NK-92 treated with Interleukin-12 subunit alpha and Interleukin-12 subunit beta, amount 100 ng/mL, for 24 hours (cell line): ENCODE results near the gene FXYD4.
A peak's percentile ranks its signal among the peaks of the same experiment; 100 is the strongest.

Experiments
- DNase-seq: peaks from one replicate; lab custom pipeline; 2025; lab: John Stamatoyannopoulos, UW

Gene FXYD4

GRCh38 chr10:43396061-43396927 lies 24.9 kb downstream of the FXYD4 start:
- peak; percentile 75 for DNase-seq

DNA sequence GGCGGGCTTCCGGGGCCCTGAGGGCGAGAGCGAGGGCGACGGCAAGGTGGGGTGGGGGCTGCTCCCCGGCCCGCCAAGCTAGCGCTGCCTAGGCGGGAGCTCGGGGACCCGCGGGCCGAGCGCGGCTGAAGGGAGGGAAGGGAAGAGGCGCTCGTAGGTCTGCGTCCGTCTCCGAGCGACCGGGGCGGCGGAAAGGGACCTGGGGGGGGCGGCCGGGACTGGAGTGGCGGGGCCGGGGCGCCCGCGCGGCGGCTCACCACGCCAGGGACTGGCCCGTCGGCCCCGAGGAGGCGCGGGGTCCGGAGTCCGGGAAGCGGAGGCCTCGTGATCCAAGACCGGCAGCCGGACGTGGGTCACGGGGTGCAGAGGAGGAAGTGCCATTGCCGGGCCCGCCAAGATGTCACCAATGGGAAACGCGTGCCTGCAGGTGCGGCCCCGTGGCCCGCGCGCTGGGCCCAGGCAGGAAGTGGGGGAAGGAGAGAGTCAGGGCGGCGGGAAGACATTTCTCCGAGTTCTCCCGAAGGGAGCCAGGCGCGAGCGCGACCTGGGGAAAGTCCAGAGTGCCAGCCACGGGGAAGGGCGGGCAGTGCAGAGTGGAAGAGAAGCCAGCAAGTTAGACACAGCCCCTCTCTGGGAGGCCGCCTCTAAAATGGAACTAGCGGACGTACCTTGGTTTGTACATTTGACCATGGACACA lies 25.6 kb downstream of the FXYD4 start:
- DNase-seq = peak; percentile 78

DNA sequence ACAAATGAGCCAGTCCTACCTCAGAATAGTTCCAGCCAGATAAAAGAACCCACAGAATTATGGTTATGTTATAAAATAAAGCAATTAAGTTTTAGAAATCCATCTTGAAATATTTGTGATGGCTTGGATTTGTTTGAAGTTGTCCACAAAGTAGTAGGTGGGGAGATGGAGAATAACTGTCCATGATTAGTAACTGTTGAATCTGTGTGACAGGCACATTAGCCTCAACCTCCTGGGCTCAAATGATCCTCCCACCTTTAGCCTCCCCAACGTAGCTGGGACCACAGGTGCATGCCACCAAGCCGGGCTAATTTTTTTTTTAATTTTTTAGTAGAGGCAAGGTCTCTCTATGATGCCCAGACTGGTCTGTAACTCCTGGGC lies 27.5 kb downstream of the FXYD4 start:
- DNase-seq = no peak

GRCh38 chr10:43399320-43400310 lies 28.2 kb downstream of the FXYD4 start:
- no peak for DNase-seq

DNA sequence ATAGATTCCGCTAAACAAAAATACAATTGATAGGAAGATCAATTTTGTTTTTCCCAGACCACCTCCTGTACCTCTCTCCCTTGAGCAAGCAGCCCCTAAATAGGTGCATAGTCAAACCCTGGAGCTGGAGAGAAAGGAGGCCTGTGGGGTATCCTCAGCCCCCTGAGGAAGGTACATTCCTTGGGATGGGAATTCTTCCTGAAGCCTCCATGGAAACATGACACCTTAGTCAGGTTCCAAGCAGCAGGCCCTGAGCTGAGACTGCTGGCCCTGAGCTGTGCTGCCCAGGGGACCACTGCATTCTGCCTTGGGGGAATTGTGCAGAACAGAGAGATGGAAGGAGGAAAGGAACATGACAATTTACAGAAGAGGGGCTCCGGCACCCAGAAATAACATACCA lies 30.2 kb downstream of the FXYD4 start:
- no peak for DNase-seq

- no peak for DNase-seq
Measured at GRCh38 chr10:43402176-43402575, 30.7 kb downstream of the FXYD4 start.

DNA sequence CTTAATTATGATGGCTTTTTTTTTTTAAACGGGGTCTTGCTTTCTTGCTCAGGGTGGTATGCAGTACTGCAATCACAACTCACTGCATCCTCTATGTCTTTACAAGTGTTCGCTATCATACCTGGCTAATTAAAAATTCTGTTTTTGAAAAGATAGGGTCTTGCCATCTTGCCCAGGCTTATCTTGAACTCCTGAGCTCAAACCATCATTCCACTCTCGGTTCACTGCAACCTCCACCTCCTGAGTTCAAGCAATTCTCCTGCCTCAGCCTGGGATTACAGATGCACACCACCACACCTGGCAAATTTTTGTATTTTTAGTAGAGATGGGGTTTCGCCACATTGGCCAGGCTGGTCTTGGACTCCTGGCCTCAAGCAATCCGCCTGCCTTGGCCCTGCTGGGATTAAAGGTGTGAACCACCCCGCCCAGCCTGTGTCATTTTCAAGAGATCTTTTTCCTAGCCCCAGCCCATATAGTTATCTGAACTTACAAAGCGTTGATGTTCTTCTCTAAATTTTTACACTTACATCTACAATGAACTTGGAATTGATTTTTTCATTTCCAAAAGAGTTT lies 31.5 kb downstream of the FXYD4 start:
- no peak for DNase-seq

DNA sequence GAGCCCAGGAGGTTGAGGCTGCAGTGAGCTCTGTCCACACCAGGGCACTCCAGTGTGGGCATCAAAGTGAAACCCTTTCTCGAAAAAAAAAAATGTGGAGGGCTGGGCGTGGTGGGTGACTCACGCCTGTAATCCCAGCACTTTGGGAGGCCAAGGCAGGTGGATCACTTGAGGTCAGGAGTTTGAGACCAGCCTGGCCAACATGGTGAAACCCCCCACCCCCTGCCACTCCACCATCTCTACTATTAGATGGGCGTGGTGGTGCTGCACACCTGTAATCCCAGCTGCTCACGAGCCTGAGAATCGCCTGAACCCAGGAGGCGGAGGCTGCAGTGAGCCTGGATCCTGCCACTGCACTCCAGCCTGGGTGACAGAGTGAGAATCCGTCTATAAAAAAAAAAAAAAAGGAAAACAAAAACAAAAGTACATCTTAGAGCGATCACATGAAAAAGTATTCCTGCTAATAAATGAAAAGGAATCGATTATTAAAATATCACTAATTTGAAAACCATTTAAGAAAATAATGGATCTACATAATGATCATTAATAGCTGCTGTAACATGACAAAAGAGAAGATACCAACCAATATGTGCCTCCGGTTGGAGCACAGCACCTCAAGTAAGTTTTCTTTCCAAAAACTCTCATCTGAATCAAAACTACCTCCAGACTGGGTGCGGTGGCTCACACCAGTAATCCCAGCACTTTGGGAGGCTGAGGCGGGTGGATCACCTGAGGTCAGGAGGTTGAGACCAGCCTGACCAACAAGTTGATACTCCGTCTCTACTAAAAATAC lies 32.7 kb downstream of the FXYD4 start:
- no peak for DNase-seq

DNA sequence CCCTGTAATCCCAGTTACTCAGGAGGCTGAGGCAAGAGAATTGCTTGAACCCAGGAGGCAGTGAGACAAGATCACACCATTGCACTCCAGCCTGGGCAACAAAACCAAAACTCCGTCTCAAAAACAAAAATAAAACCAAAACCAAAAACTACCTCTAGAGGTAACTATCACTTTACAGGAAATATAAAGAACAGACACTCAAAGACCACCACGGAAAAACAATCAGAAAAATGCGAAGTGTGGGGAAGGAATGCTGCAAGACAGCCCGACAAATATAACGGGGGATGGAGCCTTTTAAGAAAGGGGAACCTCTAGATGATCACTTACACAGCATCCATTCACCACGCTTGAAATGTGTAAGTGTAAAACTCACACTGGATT lies 33.3 kb downstream of the FXYD4 start:
- no peak for DNase-seq

DNA sequence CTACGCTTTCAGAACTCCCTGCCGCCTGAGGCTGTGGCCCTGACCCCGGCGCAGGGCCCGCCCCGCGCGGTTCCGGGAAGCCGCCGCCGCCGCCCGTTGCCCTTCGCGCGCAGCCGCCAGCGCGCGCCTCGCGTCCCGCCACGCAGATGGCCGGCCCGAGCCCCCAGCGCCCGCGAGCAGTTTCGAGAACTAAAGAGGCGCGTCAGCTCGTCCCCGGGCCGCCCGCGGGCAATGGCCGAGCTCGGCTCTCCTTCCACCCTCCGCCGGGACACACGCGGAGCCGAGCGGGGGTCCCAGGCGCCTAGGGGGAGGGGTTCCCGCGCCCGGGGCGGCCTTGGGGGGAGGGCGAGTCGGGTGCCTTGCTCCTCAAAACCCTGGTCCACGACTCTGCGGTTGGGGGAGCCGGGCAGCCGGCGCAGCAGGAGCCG lies 35.7 kb downstream of the FXYD4 start:
- peak; percentile 57 for DNase-seq

DNA sequence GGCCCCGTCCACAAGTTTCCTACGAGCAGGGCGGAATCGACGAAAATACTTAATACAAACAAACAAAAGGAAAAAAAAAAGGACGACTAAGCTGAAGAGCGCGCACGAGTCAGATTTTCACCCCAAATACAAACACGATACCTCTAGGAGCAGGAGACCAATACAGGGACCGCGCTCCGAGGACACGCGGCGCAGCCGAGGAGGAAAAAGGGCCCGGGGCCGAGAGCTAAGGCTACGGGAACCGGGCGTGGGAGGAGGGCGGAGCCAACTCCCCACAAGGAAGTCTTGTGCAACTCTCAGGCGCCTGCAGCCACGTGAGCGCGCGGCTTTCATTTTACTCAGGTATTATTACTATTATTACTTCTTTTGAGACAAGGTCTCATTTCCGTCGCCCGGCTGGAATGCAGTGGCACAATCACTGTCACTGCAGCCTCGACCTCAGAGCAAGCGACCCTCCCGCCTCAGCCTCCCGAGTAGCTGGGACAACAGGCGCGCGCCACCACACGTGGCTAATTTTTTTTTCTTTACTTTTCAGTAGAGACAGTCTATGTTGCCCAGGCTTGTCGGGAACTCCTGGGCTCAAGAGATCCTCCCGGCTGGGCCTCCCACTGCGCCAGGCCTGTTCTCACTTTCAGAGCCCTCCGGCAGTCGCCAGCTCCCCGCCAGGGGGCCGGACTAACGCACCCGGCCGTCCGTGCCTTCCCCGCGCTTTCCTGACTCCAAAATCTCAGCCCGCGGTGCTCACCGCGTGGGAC lies 36.3 kb downstream of the FXYD4 start:
- peak; percentile 86 for DNase-seq

GRCh38 chr10:43408331-43408709 lies 36.9 kb downstream of the FXYD4 start:
- DNase-seq = no peak

- DNase-seq = peak; percentile 89
Measured at GRCh38 chr10:43408710-43409384, 37.4 kb downstream of the FXYD4 start, which contains the start of gene HNRNPF. TSS of gene HNRNPF (minus strand) at chr10:43409186. CDS start at chr10:43387884, 21,302 bp downstream.

- peak; percentile 66 for DNase-seq
Measured at GRCh38 chr10:43409385-43410109, 38.1 kb downstream of the FXYD4 start.

DNA sequence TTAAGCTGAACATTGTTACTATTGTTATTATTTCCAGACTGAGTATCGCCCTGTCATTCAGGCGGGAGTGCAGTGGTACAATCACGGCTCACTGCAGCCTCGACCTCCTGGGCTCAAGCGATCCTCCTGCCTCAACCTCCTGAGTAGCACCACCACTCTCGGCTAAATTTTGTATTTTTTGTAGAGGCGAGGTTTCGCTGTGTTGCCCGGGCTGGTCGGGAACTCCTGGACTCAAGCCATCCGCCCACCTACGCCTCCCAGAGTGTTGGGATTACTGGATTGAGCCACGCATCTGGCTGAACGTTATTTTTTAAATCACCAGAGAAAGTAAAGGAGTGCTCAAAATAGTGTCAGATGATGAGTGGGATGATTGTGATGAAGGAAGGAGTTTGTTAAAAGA lies 38.9 kb downstream of the FXYD4 start:
- no peak for DNase-seq

DNA sequence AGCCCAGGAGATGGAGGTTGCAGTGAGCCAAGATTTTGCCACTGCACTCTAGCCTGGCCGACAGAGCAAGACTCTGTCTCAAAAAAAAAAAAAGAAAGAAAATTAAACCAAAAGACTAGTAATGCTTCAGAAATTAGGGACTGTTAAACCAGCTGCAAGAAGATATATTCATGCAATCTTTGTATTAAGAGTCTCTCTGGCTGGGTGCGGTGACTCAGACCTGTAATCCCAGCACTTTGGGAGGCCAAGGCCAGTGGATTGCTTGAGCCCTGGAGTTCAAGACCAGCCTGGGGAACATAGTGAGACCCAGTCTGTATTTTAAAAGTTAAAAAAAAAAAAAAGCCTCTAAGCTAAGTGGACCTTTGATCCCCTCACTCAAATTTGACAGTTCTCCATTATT lies 40.1 kb downstream of the FXYD4 start:
- no peak for DNase-seq

DNA sequence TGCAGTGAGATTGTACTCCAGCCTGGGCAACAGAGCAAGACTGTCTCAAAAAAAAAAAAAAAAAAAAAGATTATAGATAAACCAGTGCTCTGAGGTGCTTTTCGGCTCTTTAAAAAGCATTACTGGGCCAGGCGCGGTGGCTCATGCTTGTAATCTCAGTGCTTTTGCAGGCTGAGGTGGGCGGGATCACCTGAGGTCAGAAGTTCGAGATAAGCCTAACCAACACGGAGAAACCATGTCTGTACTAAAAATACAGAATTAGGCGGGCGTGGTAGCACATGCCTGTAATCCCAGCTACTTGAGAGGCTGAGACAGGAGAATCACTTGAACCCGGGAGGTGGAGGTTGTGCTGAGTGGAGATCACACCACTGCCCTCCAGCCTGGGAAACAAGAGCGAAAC lies 44.1 kb downstream of the FXYD4 start:
- DNase-seq = no peak

- DNase-seq = peak; percentile 56
Measured at GRCh38 chr10:43417950-43418768, 46.7 kb downstream of the FXYD4 start.
